Occipital lobe (tissue), 2 donors: ENCODE results near the gene CHMP2B. TPM values are rescaled to one million over a fixed set of nuclear protein-coding genes. Genes with fewer than 3 reads are reported as not detected.

Source experiments
- small RNA-seq: library from RNA; depleted of rRNA; stranded (forward); fragments of <200 nt; gene quantifications from one replicate; pipeline ENCODE3, GENCODE V24; 2014
- total RNA-seq: library from RNA; depleted of rRNA; stranded (reverse); fragments of >200 nt; gene quantifications from one replicate; pipeline ENCODE4 v1.2.3, GENCODE V29; 2014

The CHMP2B gene
- total RNA-seq, 1 donor from 2014 or later = 36.7 TPM

Small RNAs within 50 kb of the gene (small RNA-seq; reads per million reads assigned to genes)
- not detected for gene MIR4795

Other genes starting within 250 kb of the CHMP2B start
- gene VGLL3, start 236.2 kb upstream of the CHMP2B start, total RNA-seq = 1.7 TPM
- not detected for gene POU1F1, start 49.3 kb downstream of the CHMP2B start, total RNA-seq